Trophoblast cell (in vitro differentiated cells and primary cell): ENCODE results near the gene ADRA1B.

Source experiments
- DNase-seq, 2 donors: peaks; one replicate each; pipeline ENCODE4 v3.0.0-alpha.2; 2016
- H2AFZ ChIP-seq: 2 replicates; pipeline ENCODE4 v1.6.1; 2013; ENCODE audit warnings: low read length, moderate library complexity, mild to moderate bottlenecking; ENCODE audit not compliant: insufficient read depth, poor library complexity
- H2AK5ac ChIP-seq: 2 replicates; pipeline ENCODE4 v1.6.1; 2013; ENCODE audit warnings: mild to moderate bottlenecking, low read length
- H2BK120ac ChIP-seq: 2 replicates; pipeline ENCODE4 v1.6.1; 2013; ENCODE audit warnings: low read length, mild to moderate bottlenecking, moderate library complexity; ENCODE audit not compliant: insufficient read depth, poor library complexity
- H2BK12ac ChIP-seq: 2 replicates; pipeline ENCODE4 v1.6.1; 2013; ENCODE audit warnings: mild to moderate bottlenecking, low read length, moderate library complexity
- H2BK5ac ChIP-seq: 2 replicates; pipeline ENCODE4 v1.6.1; 2013; ENCODE audit warnings: low read length, low read depth, moderate library complexity, mild to moderate bottlenecking; ENCODE audit not compliant: poor library complexity
- H3K14ac ChIP-seq: 2 replicates; pipeline ENCODE4 v1.6.1; 2013; ENCODE audit warnings: mild to moderate bottlenecking, low read length
- H3K18ac ChIP-seq: 2 replicates; pipeline ENCODE4 v1.6.1; 2013; ENCODE audit warnings: mild to moderate bottlenecking, low read length
- H3K23ac ChIP-seq: 2 replicates; pipeline ENCODE4 v1.6.1; 2013; ENCODE audit warnings: low read length
- H3K27ac ChIP-seq: 2 replicates; pipeline ENCODE4 v1.5.1; 2013; ENCODE audit warnings: low read depth, mild to moderate bottlenecking, inconsistent platforms, low read length, moderate library complexity
- H3K27me3 ChIP-seq: 2 replicates; pipeline ENCODE4 v1.6.1; 2013; ENCODE audit warnings: inconsistent platforms, mild to moderate bottlenecking, low read length, moderate library complexity; ENCODE audit not compliant: insufficient read depth
- H3K36me3 ChIP-seq, 2 experiments: 1 replicate in 1 of 2; 2 replicates in 1 of 2; pipeline ENCODE4 v1.6.1; 2013; ENCODE audit warnings: low read length in 2 of 2, mild to moderate bottlenecking in 2 of 2, moderate library complexity in 1 of 2; ENCODE audit not compliant: insufficient read depth in 2 of 2, control insufficient read depth in 1 of 2
- H3K4ac ChIP-seq: 2 replicates; pipeline ENCODE4 v1.6.1; 2013; ENCODE audit warnings: low read depth, mild to moderate bottlenecking, low read length, moderate library complexity
- H3K4me1 ChIP-seq, 2 experiments: 1 replicate in 1 of 2; 2 replicates in 1 of 2; pipeline ENCODE4 v1.6.1; 2013; ENCODE audit warnings: low read length in 2 of 2, mild to moderate bottlenecking in 2 of 2, moderate library complexity in 1 of 2; ENCODE audit not compliant: insufficient read depth in 2 of 2, control insufficient read depth in 1 of 2
- H3K4me2 ChIP-seq: 2 replicates; pipeline ENCODE4 v1.6.1; 2013; ENCODE audit warnings: inconsistent platforms, mild to moderate bottlenecking, low read length, moderate library complexity
- H3K4me3 ChIP-seq: 2 replicates; pipeline ENCODE4 v1.5.1; 2013; ENCODE audit warnings: mild to moderate bottlenecking, low read depth, low read length, inconsistent platforms
- H3K79me1 ChIP-seq: one replicate; pipeline ENCODE4 v1.6.1; 2013; ENCODE audit warnings: low read length
- H3K79me2 ChIP-seq: 2 replicates; pipeline ENCODE4 v1.6.1; 2013; ENCODE audit warnings: low read length, mild to moderate bottlenecking; ENCODE audit not compliant: control insufficient read depth, insufficient read depth, poor library complexity
- H3K9ac ChIP-seq: 2 replicates; pipeline ENCODE4 v1.6.1; 2013; ENCODE audit warnings: mild to moderate bottlenecking, low read length
- H3K9me3 ChIP-seq: 2 replicates; pipeline ENCODE4 v1.6.1; 2013; ENCODE audit warnings: low read depth, mild to moderate bottlenecking, control low read depth, inconsistent platforms, low read length; ENCODE audit not compliant: insufficient read depth
- H4K12ac ChIP-seq: 2 replicates; pipeline ENCODE4 v1.6.1; 2013; ENCODE audit warnings: low read depth, mild to moderate bottlenecking, low read length, moderate library complexity
- H4K8ac ChIP-seq: 2 replicates; pipeline ENCODE4 v1.6.1; 2013; ENCODE audit warnings: low read depth, mild to moderate bottlenecking, low read length, moderate library complexity
- H4K91ac ChIP-seq: one replicate; pipeline ENCODE4 v1.6.1; 2013; ENCODE audit warnings: low read depth, mild to moderate bottlenecking, low read length, moderate library complexity
- WGBS: extraction: QIAGEN DNeasy Blood & Tissue Kit; methylation state at CpG from one replicate; pipeline ENCODE4 v1.1.7; 2013; ENCODE audit warnings: missing lambda C conversion rate; ENCODE audit not compliant: insufficient read length, insufficient coverage; ENCODE audit errors: extremely low coverage; 5-methylcytosine and 5-hydroxymethylcytosine counted together

ADRA1B gene

GRCh38 chr5:159911349-159911748 is 4.9 kb upstream of the ADRA1B start:
- H3K27ac ChIP-seq = peak overlapping the region; percentile 98
- no peaks in the 10 kb centered on the region for H3K9me3 ChIP-seq
- no peak overlapping the region for H2AFZ ChIP-seq
- H3K4me2 ChIP-seq = peak overlapping the region; percentile 49
- H3K9ac ChIP-seq = no peak overlapping the region
- peak overlapping the region; percentile 78 for H4K91ac ChIP-seq
- H4K12ac ChIP-seq = no peak overlapping the region
- no peak overlapping the region for H3K23ac ChIP-seq
- peak overlapping the region; percentile 51 for H4K8ac ChIP-seq
- no peaks in the 10 kb centered on the region for H3K36me3 ChIP-seq
- H2BK120ac ChIP-seq = peak overlapping the region; percentile 87
- H2AK5ac ChIP-seq = peak overlapping the region; percentile 45
- no peaks in the 10 kb centered on the region for H3K79me2 ChIP-seq
- peak overlapping the region; percentile 48 for H3K18ac ChIP-seq
- H3K14ac ChIP-seq = peak overlapping the region; percentile 62
- peak overlapping the region; percentile 83 for H2BK5ac ChIP-seq
- DNase-seq = no peak
- no CpG with 5 or more reads among the region's 4 CpGs for WGBS
- H3K27me3 ChIP-seq = no peaks in the 10 kb centered on the region
- H3K79me1 ChIP-seq = peaks cover 31% of the 10 kb centered on the region
- H3K4me1 ChIP-seq = peaks cover 25 to 49% of the 10 kb centered on the region in 2 experiments
- peak overlapping the region; percentile 39 for H3K4ac ChIP-seq
- peak overlapping the region; percentile 94 for H2BK12ac ChIP-seq
- no peak overlapping the region for H3K4me3 ChIP-seq

DNA sequence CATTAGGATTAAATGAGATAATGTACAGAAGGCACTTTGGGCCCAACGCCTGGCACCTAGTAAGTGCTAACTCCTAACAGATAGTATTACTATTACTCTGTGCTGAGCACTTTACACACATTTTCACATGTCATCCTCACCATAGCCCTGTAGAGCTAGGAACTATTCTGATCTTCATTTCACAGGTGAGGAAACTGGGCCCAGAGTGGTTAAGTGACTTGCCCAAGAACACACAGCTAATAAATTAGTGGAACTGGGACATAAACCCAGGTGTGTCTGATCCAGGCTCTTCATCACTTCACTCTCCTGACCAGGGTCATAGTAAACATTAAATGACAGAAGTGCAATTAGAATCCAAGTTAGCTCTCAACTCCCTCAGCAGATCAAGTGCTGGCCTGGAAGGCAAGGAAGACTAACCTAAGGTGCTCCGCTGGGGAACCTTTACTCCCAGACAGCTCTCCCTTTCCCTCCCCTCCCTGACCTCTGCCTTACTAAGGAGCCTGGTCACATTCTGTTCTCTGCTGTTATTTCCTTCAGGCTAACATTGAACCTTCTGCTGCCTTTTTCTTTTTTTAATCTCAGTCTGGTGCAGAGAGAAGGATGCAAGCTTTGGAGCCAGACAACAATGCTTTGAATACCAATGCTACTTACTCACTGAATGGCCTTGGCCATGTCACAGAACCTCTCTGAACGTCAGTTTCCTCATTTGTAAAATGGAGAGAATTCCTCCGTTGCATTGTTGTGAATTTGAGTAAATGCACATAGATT is 4.1 kb upstream of the ADRA1B start:
- H2AK5ac ChIP-seq = no peak overlapping the region
- H3K9me3 ChIP-seq = peaks cover 3% of the 10 kb centered on the region
- H3K4me2 ChIP-seq = peak overlapping the region; percentile 28
- H2BK120ac ChIP-seq = peak overlapping the region; percentile 87
- no peak overlapping the region for H3K9ac ChIP-seq
- peak; percentile 70 to 83 for DNase-seq
- no peak overlapping the region for H3K18ac ChIP-seq
- peak overlapping the region; percentile 66 for H2BK12ac ChIP-seq
- no peak overlapping the region for H3K14ac ChIP-seq
- H4K91ac ChIP-seq = peak overlapping the region; percentile 72
- peak overlapping the region; percentile 83 for H2BK5ac ChIP-seq
- no CpG with 5 or more reads among the region's 4 CpGs for WGBS
- peaks cover 31% of the 10 kb centered on the region for H3K79me1 ChIP-seq
- no peak overlapping the region for H3K4me3 ChIP-seq
- H3K27ac ChIP-seq = peak overlapping the region; percentile 98
- peak overlapping the region; percentile 14 for H4K8ac ChIP-seq
- H3K4me1 ChIP-seq = peaks cover 25 to 47% of the 10 kb centered on the region in 2 experiments
- no peaks in the 10 kb centered on the region for H3K27me3 ChIP-seq
- H3K4ac ChIP-seq = no peak overlapping the region
- H4K12ac ChIP-seq = no peak overlapping the region
- H3K79me2 ChIP-seq = no peaks in the 10 kb centered on the region
- no peak overlapping the region for H2AFZ ChIP-seq
- no peaks in the 10 kb centered on the region for H3K36me3 ChIP-seq
- no peak overlapping the region for H3K23ac ChIP-seq

- H3K4me2 ChIP-seq = peak overlapping the region; percentile 1
- H4K12ac ChIP-seq = no peak overlapping the region
- peak; percentile 75 to 82 for DNase-seq
- H4K91ac ChIP-seq = peak overlapping the region; percentile 33
- peaks cover 25 to 45% of the 10 kb centered on the region in 2 experiments for H3K4me1 ChIP-seq
- WGBS = no CpG with 5 or more reads among the region's 6 CpGs
- H2BK120ac ChIP-seq = no peak overlapping the region
- H2AFZ ChIP-seq = no peak overlapping the region
- no peak overlapping the region for H3K9ac ChIP-seq
- H3K27me3 ChIP-seq = no peaks in the 10 kb centered on the region
- H3K27ac ChIP-seq = peak overlapping the region; percentile 92
- H3K4ac ChIP-seq = no peak overlapping the region
- H3K36me3 ChIP-seq = no peaks in the 10 kb centered on the region
- no peak overlapping the region for H3K4me3 ChIP-seq
- H3K9me3 ChIP-seq = peaks cover 3% of the 10 kb centered on the region
- no peak overlapping the region for H3K14ac ChIP-seq
- H2BK12ac ChIP-seq = no peak overlapping the region
- no peak overlapping the region for H3K18ac ChIP-seq
- peaks cover 31% of the 10 kb centered on the region for H3K79me1 ChIP-seq
- H3K79me2 ChIP-seq = no peaks in the 10 kb centered on the region
- peak overlapping the region; percentile 18 for H2BK5ac ChIP-seq
- no peak overlapping the region for H4K8ac ChIP-seq
- no peak overlapping the region for H3K23ac ChIP-seq
- no peak overlapping the region for H2AK5ac ChIP-seq
These were observed 3.2 kb upstream of the ADRA1B start for GRCh38 chr5:159913048-159913447.

DNA sequence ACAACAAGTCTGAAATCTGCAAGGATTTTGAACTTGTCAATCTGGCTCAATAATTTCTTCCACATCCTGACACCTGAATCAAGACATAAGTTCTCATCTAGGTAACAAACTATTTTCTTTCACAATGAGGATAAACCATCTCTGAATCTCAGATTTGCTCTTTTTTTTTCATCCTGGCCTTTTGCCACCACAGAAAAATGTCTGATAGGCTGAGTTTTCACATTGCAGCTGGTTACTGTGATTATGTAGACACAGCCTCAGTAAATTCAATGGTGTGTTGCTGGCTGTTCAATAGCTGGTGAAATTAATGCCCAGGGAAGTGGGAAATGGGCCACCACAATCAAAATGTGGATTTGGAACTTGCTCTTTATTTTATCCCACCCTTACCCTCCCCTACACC is 2.8 kb upstream of the ADRA1B start:
- no peak overlapping the region for H2AFZ ChIP-seq

More for the DNA sequence above, 2.8 kb upstream of the ADRA1B start:
- Histone ChIP-seq H3K79me1 (peaks cover 31% of the 10 kb centered on the region), H2BK120ac (peak overlapping the region; percentile 6), H4K8ac (no peak overlapping the region), H3K9ac (no peak overlapping the region), H2BK5ac (peak overlapping the region; percentile 13), H4K12ac (no peak overlapping the region), H3K23ac (no peak overlapping the region), H3K4me2 (no peak overlapping the region), H4K91ac (peak overlapping the region; percentile 33), H3K9me3 (peaks cover 5% of the 10 kb centered on the region), H3K27ac (peak overlapping the region; percentile 92), H2AK5ac (peak overlapping the region; percentile 28), H3K4ac (no peak overlapping the region), H3K4me3 (no peak overlapping the region), H2BK12ac (peak overlapping the region; percentile 20), H3K36me3 (no peaks in the 10 kb centered on the region), H3K14ac (no peak overlapping the region), H3K27me3 (no peaks in the 10 kb centered on the region), H3K18ac (no peak overlapping the region), H3K4me1 (peaks cover 25 to 41% of the 10 kb centered on the region in 2 experiments), H3K79me2 (no peaks in the 10 kb centered on the region)
- no peak for DNase-seq
